Fibroblast of the conjunctiva (primary cell): ENCODE measurements around the gene WEE1.
"Not testable (repeated sequence)": the region's sequence is repeated elsewhere in the genome, so short reads cannot be mapped to it uniquely, and the experiment has no call there.

Experiments
- DNase-seq: peaks from one replicate; pipeline ENCODE4 v3.0.0-alpha.2; 2010; ENCODE audit warnings: low read depth

WEE1 gene

GRCh38 chr11:9573052-9573774 is at the start of gene WEE1:
WEE1 (plus strand) TSS chr11:9573670; CDS start chr11:9573934, 264 bp downstream.
- peak; percentile 97 for DNase-seq

GRCh38 chr11:9524001-9524400 is 49.5 kb upstream of the WEE1 start:
- DNase-seq: no peak

DNA sequence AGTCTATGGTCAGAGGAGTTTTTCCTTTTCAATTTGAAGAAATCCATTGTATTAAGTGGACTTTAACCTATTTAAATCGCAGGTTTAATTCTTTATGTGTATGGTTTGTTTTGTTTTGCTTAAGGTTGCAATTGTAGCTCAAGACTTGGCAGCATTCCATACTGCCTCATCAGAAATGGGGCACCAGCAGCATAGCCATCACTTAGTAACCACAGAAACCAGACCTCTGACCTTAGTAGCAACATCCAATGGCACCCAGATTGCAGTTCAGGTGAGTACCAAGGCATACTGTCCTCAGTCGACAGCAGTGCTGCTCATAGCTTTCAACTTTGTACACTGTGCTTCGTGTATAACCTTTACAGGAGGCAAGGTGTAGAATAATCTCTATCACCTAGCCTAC is 48.4 kb upstream of the WEE1 start:
- DNase-seq: no peak

- peak; percentile 75 for DNase-seq
Observed at GRCh38 chr11:9527481-9528135, 45.9 kb upstream of the WEE1 start.

DNA sequence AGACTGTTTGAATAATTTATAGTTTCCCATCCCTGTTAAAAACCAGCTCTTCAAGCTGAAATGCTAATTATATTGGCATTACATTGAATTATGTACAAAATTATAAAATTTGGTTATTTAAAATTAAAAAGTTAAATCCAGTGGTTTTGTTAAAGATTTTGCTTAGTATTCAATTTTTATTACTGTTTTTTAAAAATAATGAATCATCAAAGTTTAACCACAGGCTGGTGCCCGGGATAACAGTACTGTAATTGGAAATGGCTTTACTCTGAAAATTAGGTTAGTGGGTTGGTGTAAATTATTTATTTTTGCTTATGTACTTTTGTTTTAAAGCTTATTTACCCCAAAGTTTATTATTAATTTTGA is 45.4 kb upstream of the WEE1 start:
- DNase-seq: no peak

- DNase-seq: no peak
Observed at GRCh38 chr11:9528573-9529333, 44.7 kb upstream of the WEE1 start.

DNA sequence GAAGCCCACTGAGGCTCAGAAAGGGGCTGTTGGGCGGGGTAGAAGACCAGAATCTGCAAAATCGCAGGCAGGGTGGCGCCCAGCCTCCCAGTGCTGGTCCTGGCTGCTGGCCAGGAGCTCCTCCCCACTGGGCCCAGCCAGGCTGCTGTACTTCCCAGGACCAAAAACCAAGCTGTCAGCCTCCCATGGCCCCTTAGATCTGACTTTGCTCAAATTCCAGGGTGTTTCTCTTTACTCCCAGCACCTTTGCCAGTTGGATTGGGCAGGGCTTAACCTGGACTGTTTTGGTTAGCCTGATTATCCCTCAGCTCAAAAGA is 44.2 kb upstream of the WEE1 start:
- no peak for DNase-seq

GRCh38 chr11:9530020-9530621 is 43.3 kb upstream of the WEE1 start:
- DNase-seq: no peak

DNA sequence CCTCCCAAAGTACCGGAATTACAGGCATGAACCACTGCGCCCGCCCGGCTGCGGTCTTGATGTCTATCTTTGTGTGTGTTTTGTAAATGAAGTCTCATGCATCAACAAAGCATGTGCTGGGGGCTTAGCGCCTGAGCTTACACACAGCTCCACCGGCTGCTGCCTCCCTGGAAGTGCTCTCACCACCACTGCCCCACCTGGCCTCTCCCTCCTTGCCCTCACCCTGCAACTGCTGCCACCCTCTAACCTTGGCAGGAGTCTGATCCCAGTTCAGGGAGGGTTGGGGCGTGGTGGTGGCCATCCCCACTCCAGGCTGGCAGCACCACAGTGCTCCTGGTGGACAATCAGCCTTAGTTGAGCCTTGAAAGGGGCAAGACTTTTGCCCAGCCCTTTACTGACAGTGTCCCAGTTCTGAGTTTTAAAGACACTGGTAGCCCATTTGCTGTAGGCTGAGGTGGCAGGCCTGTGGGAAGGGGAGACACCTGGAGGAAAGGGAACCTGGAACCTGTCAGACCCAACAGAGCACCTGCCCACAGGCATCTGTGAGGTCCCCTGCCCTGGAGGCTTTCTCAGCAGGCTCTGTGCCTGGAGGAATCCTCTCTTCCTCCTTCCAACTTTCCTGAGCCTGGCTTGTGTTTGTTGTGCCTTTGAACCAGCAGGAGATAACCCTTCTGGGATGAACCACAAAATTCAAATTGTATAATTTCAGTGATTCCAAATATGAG is 42.4 kb upstream of the WEE1 start:
- no peak for DNase-seq

GRCh38 chr11:9533058-9533457 is 40.4 kb upstream of the WEE1 start:
- DNase-seq: no peak

- no peak for DNase-seq
Observed at GRCh38 chr11:9533736-9534473, 39.6 kb upstream of the WEE1 start.

GRCh38 chr11:9535189-9535781 is 38.2 kb upstream of the WEE1 start:
- DNase-seq: peak; percentile 47

- no peak for DNase-seq
Observed at GRCh38 chr11:9538548-9538947, 34.9 kb upstream of the WEE1 start.

DNA sequence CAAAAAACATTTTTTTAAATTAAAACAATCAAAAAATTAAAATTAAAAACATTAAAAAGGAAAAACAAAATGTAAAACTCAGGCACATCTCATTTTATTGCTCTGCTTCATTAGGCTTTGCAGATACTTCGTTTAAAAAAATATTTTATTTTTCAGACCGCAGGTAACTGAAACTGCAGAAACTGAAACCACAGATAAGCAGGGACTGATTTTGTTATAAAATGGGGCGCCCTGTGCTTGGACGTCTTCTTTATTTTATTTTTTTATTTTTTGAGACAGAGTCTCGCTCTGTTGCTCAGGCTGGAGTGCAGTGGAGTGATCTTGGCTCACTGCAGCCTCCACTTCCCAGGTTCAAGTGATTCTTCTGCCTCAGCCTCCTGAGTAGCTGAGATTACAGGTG is 24.3 kb upstream of the WEE1 start:
- DNase-seq: not testable (repeated sequence)

GRCh38 chr11:9550191-9550628 is 23.3 kb upstream of the WEE1 start:
- no peak for DNase-seq

DNA sequence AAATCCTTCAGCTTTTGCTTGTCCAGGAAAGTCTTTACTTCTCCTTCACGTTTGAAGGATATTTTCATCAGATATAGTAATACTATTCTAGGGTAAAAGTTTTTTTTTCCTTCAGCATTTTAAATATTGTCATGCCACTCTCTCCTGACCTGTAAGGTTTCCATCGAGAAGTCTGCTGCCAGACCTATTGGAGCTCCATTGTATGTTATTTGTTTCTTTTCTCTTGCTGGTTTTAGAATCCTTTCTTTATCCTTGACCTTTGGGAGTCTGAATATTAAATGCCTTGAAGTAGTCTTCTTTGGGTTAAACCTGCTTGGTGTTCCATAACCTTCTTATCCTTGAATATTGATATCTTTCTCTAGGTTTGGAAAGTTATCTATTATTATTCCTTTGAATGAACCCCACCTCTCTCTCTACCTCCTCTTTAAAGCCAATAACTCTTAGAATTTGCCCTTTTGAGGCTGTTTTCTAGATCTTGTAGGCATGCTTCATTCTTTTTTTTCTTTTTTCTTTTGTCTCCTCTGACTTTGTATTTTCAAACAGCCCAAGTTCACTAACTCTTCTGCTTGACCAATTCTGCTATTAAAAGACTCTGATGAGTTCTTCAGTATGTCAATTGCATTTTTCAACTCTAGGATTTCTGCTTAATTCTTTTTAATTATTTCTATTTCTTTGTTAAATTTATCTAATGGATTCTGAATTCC is 12.0 kb upstream of the WEE1 start:
- DNase-seq: no peak

DNA sequence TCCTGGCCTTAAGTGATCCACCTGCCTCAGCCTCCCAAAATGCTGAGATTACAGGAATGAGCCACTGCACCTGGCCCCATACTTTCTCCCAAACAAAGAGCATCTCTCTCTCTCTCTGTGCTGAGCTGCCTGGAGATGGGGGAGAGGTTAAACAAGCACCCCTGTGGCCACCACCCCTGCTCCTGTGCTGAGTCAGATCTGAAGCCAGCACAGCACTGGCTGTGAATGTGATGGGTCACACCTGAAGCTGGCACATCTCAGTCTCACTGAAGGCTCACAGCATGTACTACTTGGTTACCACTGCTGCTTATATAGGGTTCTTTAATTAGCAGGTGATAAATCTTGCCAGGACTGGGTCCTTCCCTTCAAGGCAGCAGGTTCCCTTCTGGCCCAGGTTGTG is 10.8 kb upstream of the WEE1 start:
- DNase-seq: no peak

DNA sequence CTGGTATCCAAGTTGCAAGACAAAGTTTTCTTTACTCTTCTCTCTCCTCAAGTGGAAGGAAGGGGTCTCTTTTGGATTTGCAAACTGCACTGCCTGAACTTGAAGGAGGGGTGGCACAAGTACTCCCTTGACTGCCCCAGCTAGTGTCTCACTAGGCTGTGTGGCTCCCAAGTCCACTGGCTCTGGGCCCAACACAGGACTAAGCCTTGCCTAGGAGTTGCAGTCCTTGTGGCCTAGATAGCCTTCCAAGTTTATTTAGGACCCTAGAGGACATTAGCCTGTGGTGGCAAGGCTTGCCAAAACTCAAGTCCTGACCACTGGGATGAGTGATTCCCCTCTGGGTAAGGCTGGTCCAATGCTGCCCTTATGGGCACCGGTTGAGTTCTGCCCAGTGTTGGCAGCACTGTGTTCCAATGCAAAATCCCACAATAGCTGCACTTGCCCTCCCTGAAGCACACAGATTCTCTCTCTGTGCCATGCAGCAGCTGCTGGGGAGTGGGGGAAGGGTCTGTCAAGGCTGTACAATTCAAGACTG is 10.2 kb upstream of the WEE1 start:
- no peak for DNase-seq

GRCh38 chr11:9565822-9566560 is 7.5 kb upstream of the WEE1 start:
- peak; percentile 100 for DNase-seq
